ENCODE results near the gene RNF20.

DNA sequence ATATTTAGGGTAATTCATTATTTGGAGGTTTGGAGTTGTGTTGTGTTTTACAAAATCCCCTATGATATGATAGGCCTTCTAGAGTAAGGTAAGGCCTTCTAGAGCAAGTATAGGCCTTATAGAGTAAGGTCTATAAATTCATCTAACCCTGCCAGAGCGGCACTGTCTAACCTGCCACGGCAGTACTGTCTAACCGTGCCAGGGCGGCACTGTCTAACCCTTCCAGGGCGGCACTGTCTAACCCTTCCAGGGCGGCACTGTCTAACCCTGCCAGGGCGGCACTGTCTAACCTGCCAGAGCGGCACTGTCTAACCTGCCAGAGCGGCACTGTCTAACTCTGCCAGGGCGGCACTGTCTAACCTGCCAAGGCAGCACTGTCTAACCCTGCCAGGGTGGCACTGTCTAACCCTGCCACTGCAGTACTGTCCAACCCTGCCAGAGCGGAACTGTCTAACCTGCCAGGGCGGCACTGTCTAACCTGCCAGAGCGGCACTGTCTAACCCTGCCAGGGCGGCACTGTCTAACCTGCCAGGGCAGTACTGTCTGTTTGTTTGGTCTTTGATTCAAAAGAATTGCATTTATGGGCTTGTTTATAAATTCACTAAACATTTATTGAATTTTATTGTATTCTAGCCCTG is 9.6 kb downstream of the RNF20 start:
- TF ChIP-seq EZH2 (IDR thresholded peaks at IDR 0.05; ENCODE audit: low read length) = no peak
- TF ChIP-seq, protein P1, sequence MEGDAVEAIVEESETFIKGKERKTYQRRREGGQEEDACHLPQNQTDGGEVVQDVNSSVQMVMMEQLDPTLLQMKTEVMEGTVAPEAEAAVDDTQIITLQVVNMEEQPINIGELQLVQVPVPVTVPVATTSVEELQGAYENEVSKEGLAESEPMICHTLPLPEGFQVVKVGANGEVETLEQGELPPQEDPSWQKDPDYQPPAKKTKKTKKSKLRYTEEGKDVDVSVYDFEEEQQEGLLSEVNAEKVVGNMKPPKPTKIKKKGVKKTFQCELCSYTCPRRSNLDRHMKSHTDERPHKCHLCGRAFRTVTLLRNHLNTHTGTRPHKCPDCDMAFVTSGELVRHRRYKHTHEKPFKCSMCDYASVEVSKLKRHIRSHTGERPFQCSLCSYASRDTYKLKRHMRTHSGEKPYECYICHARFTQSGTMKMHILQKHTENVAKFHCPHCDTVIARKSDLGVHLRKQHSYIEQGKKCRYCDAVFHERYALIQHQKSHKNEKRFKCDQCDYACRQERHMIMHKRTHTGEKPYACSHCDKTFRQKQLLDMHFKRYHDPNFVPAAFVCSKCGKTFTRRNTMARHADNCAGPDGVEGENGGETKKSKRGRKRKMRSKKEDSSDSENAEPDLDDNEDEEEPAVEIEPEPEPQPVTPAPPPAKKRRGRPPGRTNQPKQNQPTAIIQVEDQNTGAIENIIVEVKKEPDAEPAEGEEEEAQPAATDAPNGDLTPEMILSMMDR (optimal IDR thresholded peaks at IDR 0.05 in 1 of 3, IDR thresholded peaks at IDR 0.05 in 1 of 3, conservative IDR thresholded peaks at IDR 0.05 in 1 of 3; ENCODE audit: extremely low read depth in 1 of 3, insufficient read depth in 2 of 3, low read length in 3 of 3) = no peak

All from keratinocyte (primary cell).